OCI-LY3 (cell line): Measurements from ENCODE around the gene HACL1.
A peak's percentile ranks its signal among the peaks of the same experiment; 100 is the strongest.
"Not testable (repeated sequence)": the region's sequence is repeated elsewhere in the genome, so short reads cannot be mapped to it uniquely, and the experiment has no call there.

Experiments used
- H2AFZ ChIP-seq: fragments of 200-600, 300-600 bp; shearing (Covaris generic); 2 replicates; pipeline ENCODE4 v1.6.0; 2014; ENCODE audit warnings: antibody characterized with exemption, low read depth, low read length
- H3K27ac ChIP-seq: fragments of 200-600, 300-600 bp; sonication (generic); 2 replicates; pipeline ENCODE4 v1.5.1; 2014; ENCODE audit warnings: mild to moderate bottlenecking, low read length, moderate library complexity, mixed read lengths
- H3K27me3 ChIP-seq: fragments of 200-600, 300-600 bp; sonication (generic); 2 replicates; pipeline ENCODE4 v1.6.1; 2014; ENCODE audit warnings: low read depth, low read length, mixed read lengths
- H3K36me3 ChIP-seq: fragments of 200-600, 300-600 bp; sonication (generic); replicated peaks from 2 replicates; pipeline ENCODE3; 2014; ENCODE audit warnings: low read depth, low read length, mixed read lengths
- H3K4me1 ChIP-seq: fragments of 300-600, 200-600 bp; sonication (generic); 2 replicates; pipeline ENCODE4 v1.6.1; 2014; ENCODE audit warnings: low read length, mixed read lengths
- H3K4me2 ChIP-seq: fragments of 200-600, 300-600 bp; sonication (generic); 2 replicates; pipeline ENCODE4 v1.6.1; 2014; ENCODE audit warnings: low read length, mixed read lengths
- H3K4me3 ChIP-seq: fragments of 300-600, 200-600 bp; sonication (generic); 2 replicates; pipeline ENCODE4 v1.5.1; 2014; ENCODE audit warnings: antibody characterized with exemption, mild to moderate bottlenecking, low read length, moderate library complexity
- H3K79me2 ChIP-seq: fragments of 300-600, 200-600 bp; shearing (Covaris generic); 2 replicates; pipeline ENCODE4 v1.6.1; 2014; ENCODE audit warnings: mild to moderate bottlenecking, low read length, mixed read lengths
- H3K9ac ChIP-seq: fragments of 300-600, 200-600 bp; shearing (Covaris generic); 2 replicates; pipeline ENCODE4 v1.6.0; 2014; ENCODE audit warnings: mild to moderate bottlenecking, low read length, moderate library complexity
- H3K9me3 ChIP-seq: fragments of 200-600, 300-600 bp; shearing (Covaris generic); 2 replicates; pipeline ENCODE4 v1.6.1; 2014; ENCODE audit warnings: low read length, mixed read lengths; ENCODE audit not compliant: insufficient read depth
- H4K20me1 ChIP-seq: fragments of 200-600, 300-600 bp; sonication (generic); 2 replicates; pipeline ENCODE4 v1.6.1; 2016; ENCODE audit warnings: low read length, mixed read lengths; ENCODE audit not compliant: insufficient read depth
- CTCF ChIP-seq: fragments of 200-600, 300-600 bp; sonication (generic); IDR thresholded peaks from 2 replicates; pipeline ENCODE4 v1.5.1; 2014; ENCODE audit warnings: antibody characterized with exemption, low read length, low read depth
- EZH2phosphoT487 ChIP-seq: fragments of 200-600 bp; shearing (Covaris generic); IDR thresholded peaks from 2 replicates; pipeline ENCODE4 v1.6.1; 2018; ENCODE audit warnings: antibody characterized with exemption, mixed run types, low read depth

The HACL1 gene

GRCh38 chr3:15535732-15536131 lies 65.6 kb downstream of the HACL1 start:
- Histone ChIP-seq H2AFZ (no peak overlapping the region), H3K27ac (no peak overlapping the region), H3K79me2 (no peaks in the 10 kb centered on the region), H3K27me3 (no peaks in the 10 kb centered on the region), H3K4me1 (no peaks in the 10 kb centered on the region), H3K4me3 (no peak overlapping the region), H3K36me3 (no peaks in the 10 kb centered on the region), H3K4me2 (no peak overlapping the region), H3K9me3 (no peaks in the 10 kb centered on the region), H3K9ac (no peak overlapping the region), H4K20me1 (no peaks in the 10 kb centered on the region)
- no peak for TF ChIP-seq CTCF
- TF ChIP-seq EZH2phosphoT487 = no peak

- not testable (repeated sequence) for H3K9ac ChIP-seq, H3K4me1 ChIP-seq, H3K27ac ChIP-seq, H3K79me2 ChIP-seq, H2AFZ ChIP-seq, H3K4me2 ChIP-seq, H3K36me3 ChIP-seq, H3K4me3 ChIP-seq, H3K9me3 ChIP-seq, H3K27me3 ChIP-seq, H4K20me1 ChIP-seq
These were observed 68.8 kb downstream of the HACL1 start for GRCh38 chr3:15532614-15533013.

- no peaks in the 10 kb centered on the region for H4K20me1 ChIP-seq
- no peak overlapping the region for H3K4me3 ChIP-seq
- no peak overlapping the region for H3K9ac ChIP-seq
- H3K4me2 ChIP-seq = no peak overlapping the region
- no peaks in the 10 kb centered on the region for H3K36me3 ChIP-seq
- H2AFZ ChIP-seq = no peak overlapping the region
- H3K79me2 ChIP-seq = no peaks in the 10 kb centered on the region
- no peak overlapping the region for H3K27ac ChIP-seq
- H3K4me1 ChIP-seq = no peaks in the 10 kb centered on the region
- TF ChIP-seq CTCF = no peak
- no peak for TF ChIP-seq EZH2phosphoT487
- no peaks in the 10 kb centered on the region for H3K27me3 ChIP-seq
- no peaks in the 10 kb centered on the region for H3K9me3 ChIP-seq
These were observed 70.0 kb downstream of the HACL1 start for GRCh38 chr3:15531346-15531745.

- no peak overlapping the region for H3K4me3 ChIP-seq
- no peak overlapping the region for H3K9ac ChIP-seq
- no peak overlapping the region for H3K27ac ChIP-seq
- no peaks in the 10 kb centered on the region for H3K79me2 ChIP-seq
- TF ChIP-seq CTCF (no peak), EZH2phosphoT487 (no peak)
- no peak overlapping the region for H3K4me2 ChIP-seq
- no peak overlapping the region for H2AFZ ChIP-seq
- H3K9me3 ChIP-seq = no peaks in the 10 kb centered on the region
- no peaks in the 10 kb centered on the region for H4K20me1 ChIP-seq
- no peaks in the 10 kb centered on the region for H3K27me3 ChIP-seq
- H3K4me1 ChIP-seq = no peaks in the 10 kb centered on the region
- H3K36me3 ChIP-seq = no peaks in the 10 kb centered on the region
These were observed 72.4 kb downstream of the HACL1 start for GRCh38 chr3:15528854-15529537.

- H3K27ac ChIP-seq = no peak overlapping the region
- H2AFZ ChIP-seq = no peak overlapping the region
- H3K4me2 ChIP-seq = no peak overlapping the region
- no peaks in the 10 kb centered on the region for H3K36me3 ChIP-seq
- TF ChIP-seq CTCF (peak; percentile 48), EZH2phosphoT487 (no peak)
- H4K20me1 ChIP-seq = no peaks in the 10 kb centered on the region
- no peaks in the 10 kb centered on the region for H3K4me1 ChIP-seq
- H3K9ac ChIP-seq = no peak overlapping the region
- H3K79me2 ChIP-seq = no peaks in the 10 kb centered on the region
- H3K9me3 ChIP-seq = no peaks in the 10 kb centered on the region
- no peaks in the 10 kb centered on the region for H3K27me3 ChIP-seq
- no peak overlapping the region for H3K4me3 ChIP-seq
These were observed 74.3 kb downstream of the HACL1 start for GRCh38 chr3:15527031-15527459.
